HepG2 (cell line): Measurements from ENCODE around the gene ROBO2.

Experiments used
- FOSL2 ChIP-seq: sonication (generic); formaldehyde crosslinking; IDR thresholded peaks from 2 replicates; pipeline ENCODE4 v1.4.0; 2020; ENCODE audit warnings: missing genetic modification reagents
- GTF3A ChIP-seq: sonication (generic); formaldehyde crosslinking; conservative IDR thresholded peaks from 2 replicates; pipeline ENCODE4 v1.4.0; 2020; ENCODE audit warnings: mild to moderate bottlenecking, missing genetic modification reagents
- JUNB ChIP-seq: sonication (generic); formaldehyde crosslinking; IDR thresholded peaks from 2 replicates; pipeline ENCODE4 v1.8.0; 2022; ENCODE audit warnings: missing genetic modification reagents, mild to moderate bottlenecking, borderline replicate concordance
- MYC ChIP-seq: sonication (generic); formaldehyde crosslinking; IDR thresholded peaks from 2 replicates; pipeline ENCODE4 v1.9.0; 2021; ENCODE audit warnings: missing genetic modification reagents, borderline replicate concordance
- NKX3-1 ChIP-seq: sonication (generic); formaldehyde crosslinking; IDR thresholded peaks from 2 replicates; pipeline ENCODE4 v1.5.0; 2020; ENCODE audit warnings: missing genetic modification reagents
- POLR2A ChIP-seq, 2 experiments: IDR thresholded peaks; 2 replicates each; pipeline ENCODE4 v1.6.1; 2011; ENCODE audit warnings: low read depth in 2 of 2, low read length in 2 of 2, mild to moderate bottlenecking in 1 of 2, moderate library complexity in 1 of 2; ENCODE audit not compliant: insufficient read depth in 1 of 2
- POLR2AphosphoS5 ChIP-seq: IDR thresholded peaks from 2 replicates; pipeline ENCODE4 v1.6.1; 2012; ENCODE audit warnings: low read depth, low read length
- RERE ChIP-seq: IDR thresholded peaks from 2 replicates; pipeline ENCODE4 v1.6.1; 2016; ENCODE audit warnings: low read depth, missing genetic modification reagents, missing compliant biosample characterization
- SRF ChIP-seq: IDR thresholded peaks from 2 replicates; pipeline ENCODE4 v1.6.1; 2011; ENCODE audit warnings: mild to moderate bottlenecking, low read depth, low read length, moderate library complexity
- ZNF274 ChIP-seq: sonication (generic); formaldehyde crosslinking; IDR thresholded peaks from 2 replicates; pipeline ENCODE4 v1.5.1; 2020; ENCODE audit warnings: mild to moderate bottlenecking, missing genetic modification reagents
- TF ChIP-seq, protein P1 (sequence below): sonication (generic); formaldehyde crosslinking; IDR thresholded peaks from 2 replicates; pipeline ENCODE4 v1.5.0; 2020; ENCODE audit warnings: mild to moderate bottlenecking, missing genetic modification reagents, moderate library complexity
- TF ChIP-seq, protein P2 (sequence below): sonication (generic); formaldehyde crosslinking; IDR thresholded peaks from 2 replicates; pipeline ENCODE4 v1.4.0; 2020; ENCODE audit warnings: missing genetic modification reagents

GRCh38 chr3:77685713-77686112 is 645.8 kb downstream of the ROBO2 start:
- TF ChIP-seq FOSL2 (CRISPR knock-in tag) (no peak), JUNB (no peak), POLR2AphosphoS5 (no peak), GTF3A (CRISPR knock-in tag) (no peak), SRF (no peak), ZNF274 (CRISPR knock-in tag) (no peak), RERE (CRISPR knock-in tag) (no peak), POLR2A (IDR thresholded peaks at IDR 0.05; ENCODE audit: insufficient read depth in 1 of 2, low read depth in 2 of 2, low read length in 2 of 2) (no peak), NKX3-1 (no peak), MYC (CRISPR knock-in tag) (no peak)
- TF ChIP-seq, protein P1, sequence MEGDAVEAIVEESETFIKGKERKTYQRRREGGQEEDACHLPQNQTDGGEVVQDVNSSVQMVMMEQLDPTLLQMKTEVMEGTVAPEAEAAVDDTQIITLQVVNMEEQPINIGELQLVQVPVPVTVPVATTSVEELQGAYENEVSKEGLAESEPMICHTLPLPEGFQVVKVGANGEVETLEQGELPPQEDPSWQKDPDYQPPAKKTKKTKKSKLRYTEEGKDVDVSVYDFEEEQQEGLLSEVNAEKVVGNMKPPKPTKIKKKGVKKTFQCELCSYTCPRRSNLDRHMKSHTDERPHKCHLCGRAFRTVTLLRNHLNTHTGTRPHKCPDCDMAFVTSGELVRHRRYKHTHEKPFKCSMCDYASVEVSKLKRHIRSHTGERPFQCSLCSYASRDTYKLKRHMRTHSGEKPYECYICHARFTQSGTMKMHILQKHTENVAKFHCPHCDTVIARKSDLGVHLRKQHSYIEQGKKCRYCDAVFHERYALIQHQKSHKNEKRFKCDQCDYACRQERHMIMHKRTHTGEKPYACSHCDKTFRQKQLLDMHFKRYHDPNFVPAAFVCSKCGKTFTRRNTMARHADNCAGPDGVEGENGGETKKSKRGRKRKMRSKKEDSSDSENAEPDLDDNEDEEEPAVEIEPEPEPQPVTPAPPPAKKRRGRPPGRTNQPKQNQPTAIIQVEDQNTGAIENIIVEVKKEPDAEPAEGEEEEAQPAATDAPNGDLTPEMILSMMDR, result no peak
- TF ChIP-seq, protein P2, sequence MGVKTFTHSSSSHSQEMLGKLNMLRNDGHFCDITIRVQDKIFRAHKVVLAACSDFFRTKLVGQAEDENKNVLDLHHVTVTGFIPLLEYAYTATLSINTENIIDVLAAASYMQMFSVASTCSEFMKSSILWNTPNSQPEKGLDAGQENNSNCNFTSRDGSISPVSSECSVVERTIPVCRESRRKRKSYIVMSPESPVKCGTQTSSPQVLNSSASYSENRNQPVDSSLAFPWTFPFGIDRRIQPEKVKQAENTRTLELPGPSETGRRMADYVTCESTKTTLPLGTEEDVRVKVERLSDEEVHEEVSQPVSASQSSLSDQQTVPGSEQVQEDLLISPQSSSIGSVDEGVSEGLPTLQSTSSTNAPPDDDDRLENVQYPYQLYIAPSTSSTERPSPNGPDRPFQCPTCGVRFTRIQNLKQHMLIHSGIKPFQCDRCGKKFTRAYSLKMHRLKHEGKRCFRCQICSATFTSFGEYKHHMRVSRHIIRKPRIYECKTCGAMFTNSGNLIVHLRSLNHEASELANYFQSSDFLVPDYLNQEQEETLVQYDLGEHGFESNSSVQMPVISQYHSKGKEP (CRISPR knock-in tag), result no peak
